Panc1 (cell line): ENCODE measurements around the gene RUFY2. TPM values are rescaled to one million over a fixed set of nuclear protein-coding genes. Genes with fewer than 3 reads are reported as not detected.

Experiments used
- ATAC-seq: fragments of 200-7000 bp; cut with Tn5 transposase; 2 replicates; pipeline ENCODE4 v1.9.1; 2020; ENCODE audit warnings: mild to moderate bottlenecking, moderate library complexity
- BruUV-seq: library from RNA; stranded (reverse); fragments of 400-500 nt; replicated peaks from 2 replicates; lab custom pipeline; 2021; lab: Mats Ljungman, UMichigan
- CTCF ChIA-PET: fragments of 300-600 bp; sonication (Branson Sonifier 250); formaldehyde crosslinking; loops from one replicate; lab custom pipeline; 2022; ENCODE audit warnings: antibody characterized with exemption; lab: Charles Lee
- POLR2A ChIA-PET: fragments of 300-600 bp; sonication (Branson Sonifier 250); formaldehyde crosslinking; loops from one replicate; lab custom pipeline; 2022; ENCODE audit warnings: antibody characterized with exemption; lab: Charles Lee
- DNase-seq: peaks from one replicate; pipeline ENCODE4 v3.0.0-alpha.2; 2010; ENCODE audit warnings: low read depth, low spot score
- H3K27ac ChIP-seq: 2 replicates; pipeline ENCODE4 v1.5.1; 2011; ENCODE audit warnings: mild to moderate bottlenecking, low read length, inconsistent platforms
- H3K27me3 ChIP-seq: fragments of 200-500 bp; sonication (Bioruptor generic); 2 replicates; pipeline ENCODE4 v1.6.0; 2014; ENCODE audit warnings: low read length, inconsistent platforms; ENCODE audit not compliant: control insufficient read depth, insufficient read depth
- H3K36me3 ChIP-seq: fragments of 200-500 bp; sonication (Bioruptor generic); 2 replicates; pipeline ENCODE4 v1.5.1; 2014; ENCODE audit warnings: inconsistent platforms, mild to moderate bottlenecking, low read length, moderate library complexity; ENCODE audit not compliant: control insufficient read depth, insufficient read depth
- H3K4me1 ChIP-seq: 2 replicates; pipeline ENCODE4 v1.5.1; 2011; ENCODE audit warnings: inconsistent platforms, mild to moderate bottlenecking, low read length, moderate library complexity; ENCODE audit not compliant: control insufficient read depth, insufficient read depth
- H3K4me3 ChIP-seq, 2 experiments: 2 replicates each; pipeline ENCODE4 v1.5.1; 2011 to 2012; ENCODE audit warnings: low read depth in 2 of 2, low read length in 2 of 2, mild to moderate bottlenecking in 2 of 2, inconsistent platforms in 1 of 2, moderate library complexity in 1 of 2
- H3K9me3 ChIP-seq: fragments of 200-500 bp; sonication (Bioruptor generic); 2 replicates; pipeline ENCODE4 v1.5.1; 2014; ENCODE audit warnings: low read depth, mild to moderate bottlenecking, inconsistent platforms, low read length, moderate library complexity; ENCODE audit not compliant: control insufficient read depth, insufficient read depth
- POLR2AphosphoS5 ChIP-seq: IDR thresholded peaks from 2 replicates; pipeline ENCODE4 v1.6.1; 2012; ENCODE audit warnings: mild to moderate bottlenecking, low read depth, low read length, moderate library complexity
- SIN3A ChIP-seq: IDR thresholded peaks from 2 replicates; pipeline ENCODE4 v1.6.1; 2012; ENCODE audit warnings: low read depth, mild to moderate bottlenecking, low read length, moderate library complexity, borderline replicate concordance; ENCODE audit not compliant: insufficient read depth
- TCF7L2 ChIP-seq: IDR thresholded peaks from 2 replicates; pipeline ENCODE4 v1.6.1; 2011; ENCODE audit warnings: mild to moderate bottlenecking, low read depth, low read length, inconsistent platforms
- in situ Hi-C: cut with HindIII; loops from 2 replicates; pipeline ENCODE4 v1.10.0; 2016; ENCODE audit warnings: low sequenced_read_pairs, low pct_unique_long_range_greater_than_20kb
- intact Hi-C: fragments of 100-400 bp; cut with micrococcal nuclease; formaldehyde crosslinking; loops from one replicate; pipeline ENCODE4 v1.10.0; 2022; ENCODE audit not compliant: unreplicated experiment
- total RNA-seq: library from RNA; stranded (reverse); gene quantifications from one replicate; pipeline ENCODE4 v1.2.1, GENCODE V29; 2021; ENCODE audit not compliant: unreplicated experiment
- TF ChIP-seq, protein P1 (sequence below), 2 experiments: IDR thresholded peaks; 2 replicates each; pipeline ENCODE4 v1.6.1; 2011 to 2012; ENCODE audit warnings: low read depth in 2 of 2, control low read depth in 1 of 2, low read length in 1 of 2, mild to moderate bottlenecking in 1 of 2, moderate library complexity in 1 of 2; ENCODE audit not compliant: insufficient read depth in 1 of 2
- TF ChIP-seq, protein P2 (sequence below): fragments of 450-650 bp; IDR thresholded peaks from 2 replicates; pipeline ENCODE4 v1.5.1; 2017; ENCODE audit warnings: mild to moderate bottlenecking

RUFY2 gene
- total RNA-seq, 1 experiment from 2014 or later: 25.1 TPM

DNA sequence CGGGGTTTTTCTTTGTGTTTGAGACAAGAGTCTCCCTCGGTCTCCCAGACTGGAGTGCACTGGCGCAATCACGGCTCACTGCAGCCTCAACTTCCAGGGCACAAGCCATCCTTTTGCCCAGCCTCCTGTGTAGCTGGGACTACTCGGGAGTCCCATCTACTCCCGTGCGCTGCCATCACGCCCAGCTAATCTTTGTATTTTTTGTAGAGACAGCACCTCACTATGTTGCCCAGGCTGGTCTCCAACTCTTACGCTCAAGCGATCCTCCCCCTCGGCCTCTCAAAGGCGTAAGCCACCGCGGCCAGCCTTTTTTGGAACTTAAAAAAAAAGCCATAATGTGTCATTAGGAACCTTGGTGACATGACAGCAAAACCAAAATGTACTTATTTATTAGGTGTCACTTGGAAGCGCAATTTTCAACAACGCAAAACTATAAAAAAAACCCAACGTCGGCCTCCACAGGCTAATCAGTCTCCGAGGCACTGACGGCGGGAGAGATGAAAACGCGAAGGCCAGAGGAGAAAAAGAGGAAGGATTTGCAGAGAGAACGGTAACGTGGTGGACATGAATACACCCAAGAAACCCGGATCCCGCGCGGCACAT lies 76.1 kb downstream of the RUFY2 start:
- ATAC-seq: peak; percentile 8; the same call in 1 of the 2 replicates
- POLR2A ChIA-PET: interaction anchor here (1.0 kb wide), 1 partner anchor 17 kb away, joined by 12 read pairs; no protein-coding TSS in a partner anchor
- Histone ChIP-seq H3K4me3 (peak overlapping the region; percentile 65 to 90), H3K27ac (peak overlapping the region; percentile 100), H3K9me3 (no peaks in the 10 kb centered on the region), H3K27me3 (no peaks in the 10 kb centered on the region), H3K4me1 (peaks cover 44% of the 10 kb centered on the region), H3K36me3 (peaks cover 8% of the 10 kb centered on the region)
- in situ Hi-C loops: no loop called here
- no peak for DNase-seq
- intact Hi-C loops: no loop called here
- TF ChIP-seq, protein P1, sequence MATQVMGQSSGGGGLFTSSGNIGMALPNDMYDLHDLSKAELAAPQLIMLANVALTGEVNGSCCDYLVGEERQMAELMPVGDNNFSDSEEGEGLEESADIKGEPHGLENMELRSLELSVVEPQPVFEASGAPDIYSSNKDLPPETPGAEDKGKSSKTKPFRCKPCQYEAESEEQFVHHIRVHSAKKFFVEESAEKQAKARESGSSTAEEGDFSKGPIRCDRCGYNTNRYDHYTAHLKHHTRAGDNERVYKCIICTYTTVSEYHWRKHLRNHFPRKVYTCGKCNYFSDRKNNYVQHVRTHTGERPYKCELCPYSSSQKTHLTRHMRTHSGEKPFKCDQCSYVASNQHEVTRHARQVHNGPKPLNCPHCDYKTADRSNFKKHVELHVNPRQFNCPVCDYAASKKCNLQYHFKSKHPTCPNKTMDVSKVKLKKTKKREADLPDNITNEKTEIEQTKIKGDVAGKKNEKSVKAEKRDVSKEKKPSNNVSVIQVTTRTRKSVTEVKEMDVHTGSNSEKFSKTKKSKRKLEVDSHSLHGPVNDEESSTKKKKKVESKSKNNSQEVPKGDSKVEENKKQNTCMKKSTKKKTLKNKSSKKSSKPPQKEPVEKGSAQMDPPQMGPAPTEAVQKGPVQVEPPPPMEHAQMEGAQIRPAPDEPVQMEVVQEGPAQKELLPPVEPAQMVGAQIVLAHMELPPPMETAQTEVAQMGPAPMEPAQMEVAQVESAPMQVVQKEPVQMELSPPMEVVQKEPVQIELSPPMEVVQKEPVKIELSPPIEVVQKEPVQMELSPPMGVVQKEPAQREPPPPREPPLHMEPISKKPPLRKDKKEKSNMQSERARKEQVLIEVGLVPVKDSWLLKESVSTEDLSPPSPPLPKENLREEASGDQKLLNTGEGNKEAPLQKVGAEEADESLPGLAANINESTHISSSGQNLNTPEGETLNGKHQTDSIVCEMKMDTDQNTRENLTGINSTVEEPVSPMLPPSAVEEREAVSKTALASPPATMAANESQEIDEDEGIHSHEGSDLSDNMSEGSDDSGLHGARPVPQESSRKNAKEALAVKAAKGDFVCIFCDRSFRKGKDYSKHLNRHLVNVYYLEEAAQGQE (IDR thresholded peaks at IDR 0.05; ENCODE audit: insufficient read depth in 1 of 2, low read depth in 2 of 2, low read length in 1 of 2): no peak
- TF ChIP-seq POLR2AphosphoS5 (no peak), SIN3A (no peak), TCF7L2 (no peak)
- TF ChIP-seq, protein P2, sequence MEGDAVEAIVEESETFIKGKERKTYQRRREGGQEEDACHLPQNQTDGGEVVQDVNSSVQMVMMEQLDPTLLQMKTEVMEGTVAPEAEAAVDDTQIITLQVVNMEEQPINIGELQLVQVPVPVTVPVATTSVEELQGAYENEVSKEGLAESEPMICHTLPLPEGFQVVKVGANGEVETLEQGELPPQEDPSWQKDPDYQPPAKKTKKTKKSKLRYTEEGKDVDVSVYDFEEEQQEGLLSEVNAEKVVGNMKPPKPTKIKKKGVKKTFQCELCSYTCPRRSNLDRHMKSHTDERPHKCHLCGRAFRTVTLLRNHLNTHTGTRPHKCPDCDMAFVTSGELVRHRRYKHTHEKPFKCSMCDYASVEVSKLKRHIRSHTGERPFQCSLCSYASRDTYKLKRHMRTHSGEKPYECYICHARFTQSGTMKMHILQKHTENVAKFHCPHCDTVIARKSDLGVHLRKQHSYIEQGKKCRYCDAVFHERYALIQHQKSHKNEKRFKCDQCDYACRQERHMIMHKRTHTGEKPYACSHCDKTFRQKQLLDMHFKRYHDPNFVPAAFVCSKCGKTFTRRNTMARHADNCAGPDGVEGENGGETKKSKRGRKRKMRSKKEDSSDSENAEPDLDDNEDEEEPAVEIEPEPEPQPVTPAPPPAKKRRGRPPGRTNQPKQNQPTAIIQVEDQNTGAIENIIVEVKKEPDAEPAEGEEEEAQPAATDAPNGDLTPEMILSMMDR: no peak
- CTCF ChIA-PET: no interaction called here
- BruUV-seq: no TSS peak

DNA sequence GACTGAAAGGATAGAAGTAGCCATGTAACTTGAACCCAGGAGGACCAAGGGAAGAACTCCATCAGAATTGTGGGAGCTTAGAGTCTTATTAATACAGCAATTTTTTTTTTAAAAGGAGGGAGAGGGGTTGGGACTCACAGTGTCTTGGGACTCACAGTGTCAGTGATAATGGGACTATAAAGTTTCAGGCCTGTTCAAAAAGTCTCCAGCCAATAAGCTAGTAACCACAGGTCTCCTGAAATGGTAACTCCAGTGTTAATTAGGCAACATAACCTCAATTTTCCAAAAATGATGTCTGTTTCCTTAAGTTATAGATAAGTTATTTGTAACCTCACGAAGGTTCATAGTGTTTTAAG lies 77.6 kb downstream of the RUFY2 start:
- DNase-seq (no peak), ATAC-seq (no peak)
- H3K4me1 ChIP-seq: peaks cover 35% of the 10 kb centered on the region
- H3K9me3 ChIP-seq: no peaks in the 10 kb centered on the region
- CTCF ChIA-PET: no interaction called here
- intact Hi-C loops: no loop called here
- H3K4me3 ChIP-seq: no peak overlapping the region
- no peaks in the 10 kb centered on the region for H3K27me3 ChIP-seq
- no TSS peak for BruUV-seq
- peaks cover 8% of the 10 kb centered on the region; the same call in 1 of the 2 replicates for H3K36me3 ChIP-seq
- peak overlapping the region; percentile 100 for H3K27ac ChIP-seq
- in situ Hi-C loops: no loop called here
- POLR2A ChIA-PET: interaction anchor here (0.5 kb wide), 1 partner anchor 515 kb away, joined by 5 read pairs; no protein-coding TSS in a partner anchor
- no peak for TF ChIP-seq POLR2AphosphoS5
- no peak for TF ChIP-seq TCF7L2
- TF ChIP-seq, protein P1 (IDR thresholded peaks at IDR 0.05; ENCODE audit: insufficient read depth in 1 of 2, low read depth in 2 of 2, low read length in 1 of 2): no peak
- TF ChIP-seq, protein P2: no peak
- TF ChIP-seq SIN3A: no peak
